NOMO-1 treated with DMSO at 0.1 percent for 48 hours (cell line): ENCODE data around the gene PARK7.
"Not testable (repeated sequence)": the region's sequence is repeated elsewhere in the genome, so short reads cannot be mapped to it uniquely, and the experiment has no call there.

Experiments
- DNase-seq: peaks from one replicate; lab custom pipeline; 2025; ENCODE audit not compliant: unreplicated experiment; lab: John Stamatoyannopoulos, UW

The PARK7 gene

DNA sequence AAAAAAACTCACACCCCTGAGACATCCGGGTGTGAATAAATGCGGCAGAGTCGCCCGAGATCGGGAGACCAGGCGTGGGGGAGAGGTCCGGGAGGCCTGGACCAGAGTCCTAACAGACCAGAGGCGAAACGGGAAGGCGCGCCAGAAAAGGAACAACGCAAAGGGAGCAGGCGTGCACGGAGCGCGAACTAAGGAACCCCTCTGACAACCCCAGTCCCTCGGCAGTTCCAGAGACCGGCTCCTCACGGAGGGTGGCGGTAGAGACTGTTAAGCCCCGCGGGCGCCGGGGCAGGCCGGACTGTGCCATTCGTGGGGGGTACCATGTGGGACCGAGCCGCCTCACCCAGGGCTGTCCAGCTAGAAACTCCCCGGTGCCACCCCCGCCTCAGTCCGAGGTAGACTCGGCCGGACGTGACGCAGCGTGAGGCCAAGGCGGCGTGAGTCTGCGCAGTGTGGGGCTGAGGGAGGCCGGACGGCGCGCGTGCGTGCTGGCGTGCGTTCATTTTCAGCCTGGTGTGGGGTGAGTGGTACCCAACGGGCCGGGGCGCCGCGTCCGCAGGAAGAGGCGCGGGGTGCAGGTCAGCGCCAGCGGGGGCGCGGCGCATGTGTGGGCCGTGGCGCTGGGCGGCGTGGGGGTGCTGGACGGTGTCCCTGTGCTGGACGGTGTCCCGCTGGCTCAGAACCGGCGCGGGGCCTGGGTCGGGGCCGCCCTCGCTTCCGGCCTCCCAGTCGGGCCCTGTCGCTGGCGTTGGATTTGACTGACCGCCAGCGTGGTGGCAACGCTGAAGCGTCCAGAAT lies at the start of gene PARK7:
Gene PARK7 (plus strand): TSS at position 496 of the 798 bp plus-strand sequence. CDS start 1,075 bp downstream, outside the sequence.
- DNase-seq: peak; percentile 99

GRCh38 chr1:7912145-7912544 lies 49.4 kb upstream of the PARK7 start:
- no peak for DNase-seq

DNA sequence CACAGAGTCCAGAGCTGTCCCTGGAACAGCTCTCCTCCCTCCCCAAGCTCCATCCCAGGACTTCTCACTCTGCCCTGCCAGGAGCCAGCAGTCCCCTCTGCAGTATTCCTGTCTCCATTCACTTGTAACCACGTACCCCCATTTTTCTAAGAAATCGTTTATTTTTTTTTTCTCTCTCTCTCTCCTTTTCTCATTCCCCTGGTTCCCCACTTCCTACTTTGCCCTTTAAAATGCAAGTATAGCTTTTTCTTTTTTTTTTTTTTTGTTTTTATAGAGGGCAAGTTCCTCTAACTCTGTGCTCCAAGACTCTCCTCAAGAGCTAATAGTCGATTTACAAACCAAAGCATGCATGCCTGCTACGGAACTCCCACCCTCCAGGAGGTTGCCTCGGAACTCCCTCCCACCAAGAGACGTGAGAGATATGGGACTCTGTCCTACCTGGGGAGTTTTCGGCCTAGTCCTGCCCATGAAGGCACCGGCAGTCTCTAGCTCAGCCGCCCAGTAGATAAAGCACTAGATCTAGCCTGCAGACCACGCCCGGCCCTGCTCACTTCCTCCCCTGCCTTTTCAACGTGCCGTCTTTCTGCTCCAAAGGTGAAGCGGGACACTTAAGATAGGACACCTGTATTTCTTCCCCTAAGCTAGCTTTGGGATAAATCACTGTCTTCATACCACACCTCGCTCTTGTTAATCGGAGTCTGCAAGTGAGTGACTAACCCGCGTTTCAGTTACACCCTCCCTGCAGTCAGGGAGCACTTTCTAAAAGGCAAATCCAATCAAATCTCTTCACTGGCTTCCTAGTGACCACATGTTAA lies 48.6 kb upstream of the PARK7 start:
- DNase-seq: peak; percentile 65

DNA sequence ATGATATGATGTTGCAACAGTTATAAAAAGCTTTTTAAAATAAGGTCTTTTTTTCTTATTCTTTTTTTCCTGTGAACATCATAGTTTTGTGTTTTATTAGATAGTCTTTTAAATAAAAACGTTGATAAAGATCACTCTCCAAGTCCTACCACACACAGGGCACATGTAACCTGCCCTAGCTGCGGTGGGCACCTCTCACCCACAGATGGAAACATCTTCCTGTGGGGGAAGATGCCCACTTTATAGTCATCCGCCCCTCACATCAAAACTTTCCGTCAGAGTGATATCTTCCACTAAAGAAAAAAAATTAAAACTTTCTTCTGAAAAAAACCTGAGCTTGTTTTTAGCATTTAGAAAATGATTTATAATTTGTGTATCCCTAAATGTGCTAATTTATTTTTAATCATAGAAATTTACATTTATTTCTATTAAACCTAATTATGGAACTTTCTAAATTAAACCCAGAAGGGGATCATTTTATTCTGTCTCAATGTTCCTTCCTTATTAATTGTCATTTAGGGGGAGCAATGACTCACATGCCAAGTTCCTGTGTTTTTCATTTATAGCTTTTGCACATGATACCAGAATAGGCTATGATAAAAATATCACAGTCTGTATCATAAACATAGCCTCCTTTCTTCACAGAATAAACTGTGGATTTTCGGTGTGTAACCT lies 45.5 kb upstream of the PARK7 start:
- no peak for DNase-seq

DNA sequence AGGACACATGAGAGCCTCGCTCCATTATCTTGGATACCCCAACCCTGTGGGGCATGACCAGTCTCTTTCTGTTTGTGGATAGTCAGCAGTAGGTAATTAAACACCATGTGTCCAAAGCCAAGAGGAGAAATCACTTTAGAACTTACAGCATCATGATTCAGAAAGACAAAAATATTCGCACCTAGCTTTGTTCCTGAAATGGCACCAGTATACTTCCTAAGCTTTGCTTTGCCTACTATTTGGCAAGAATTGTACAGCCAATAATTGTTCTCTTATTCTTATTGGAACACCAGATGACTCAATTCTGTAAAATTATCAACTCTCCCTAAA lies 45.0 kb upstream of the PARK7 start:
- no peak for DNase-seq

DNA sequence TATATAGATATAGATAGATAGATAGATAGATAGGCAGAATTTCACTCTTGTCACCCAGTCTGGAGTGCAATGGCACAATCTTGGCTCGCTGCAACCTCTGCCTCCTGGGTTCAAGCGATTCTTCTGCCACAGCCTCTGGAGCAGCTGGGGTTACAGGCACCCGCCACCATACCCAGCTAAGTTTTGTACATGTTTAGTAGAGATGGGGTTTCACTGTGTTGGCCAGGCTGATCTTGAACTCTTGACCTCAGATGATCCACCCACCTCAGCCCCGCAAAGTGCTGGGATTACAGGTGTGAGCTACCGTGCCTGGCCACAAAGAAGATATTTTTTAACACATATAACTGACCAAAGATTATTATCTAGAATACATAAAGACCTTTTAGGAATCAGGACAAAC lies 43.5 kb upstream of the PARK7 start:
- DNase-seq: not testable (repeated sequence)

DNA sequence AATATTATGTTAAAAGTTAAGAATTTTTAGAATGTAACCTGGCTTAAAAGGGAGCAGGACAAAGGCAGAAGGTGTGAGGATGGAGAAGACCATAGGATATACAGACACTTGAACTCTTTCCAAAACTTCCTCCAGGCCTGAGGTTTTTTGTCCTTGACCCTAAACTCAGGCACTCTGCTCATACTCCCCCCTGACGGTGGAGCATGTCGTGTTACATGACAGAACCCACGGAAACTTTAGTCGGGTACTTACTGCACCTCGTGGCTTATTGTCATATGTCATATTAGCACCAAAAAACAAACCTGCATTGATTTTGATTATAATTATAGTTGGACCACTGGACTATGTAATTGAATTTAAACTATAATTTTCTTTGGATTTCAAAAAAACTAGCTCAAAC lies 41.6 kb upstream of the PARK7 start:
- no peak for DNase-seq

GRCh38 chr1:7921796-7922195 lies 39.7 kb upstream of the PARK7 start:
- no peak for DNase-seq

GRCh38 chr1:7922301-7922700 lies 39.2 kb upstream of the PARK7 start:
- DNase-seq: no peak

DNA sequence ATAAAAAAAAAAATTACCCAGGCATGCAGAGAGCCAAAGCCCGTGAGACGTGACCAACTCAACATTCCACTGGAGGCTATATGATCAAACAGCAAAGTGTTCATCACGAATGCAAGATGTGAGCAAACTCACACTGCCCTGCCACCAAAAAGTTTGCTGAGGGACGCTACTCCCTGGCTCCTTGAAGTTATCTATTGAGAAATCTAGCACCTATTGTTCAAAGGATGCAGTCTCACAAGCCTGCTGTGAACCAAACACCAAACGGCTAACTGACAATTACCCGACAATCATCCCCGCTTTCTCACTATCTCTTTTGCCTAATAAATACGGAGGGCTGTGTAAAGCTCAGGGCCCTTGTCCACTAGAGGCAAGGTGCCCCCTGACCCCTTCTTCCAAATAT lies 34.5 kb upstream of the PARK7 start:
- not testable (repeated sequence) for DNase-seq

- no peak for DNase-seq
These were observed 33.3 kb upstream of the PARK7 start for GRCh38 chr1:7928247-7928646.

DNA sequence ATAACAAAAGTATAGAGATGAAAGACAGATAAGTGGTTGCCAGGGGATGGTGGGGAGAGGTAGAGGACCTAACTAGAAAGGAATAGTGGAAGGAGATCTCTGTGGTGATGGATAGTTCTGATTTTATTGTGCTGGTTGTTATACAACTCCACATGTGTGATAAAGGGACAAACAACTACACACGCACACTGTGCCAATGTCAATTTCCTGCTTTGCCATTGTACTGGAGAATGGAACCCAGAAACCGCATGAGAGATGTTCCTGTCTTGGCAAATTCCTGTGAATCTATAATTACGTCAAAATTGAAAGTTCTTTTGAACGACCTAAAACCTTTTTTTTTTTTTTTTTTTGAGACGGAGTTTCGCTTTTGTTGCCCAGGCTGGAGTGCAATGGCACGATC lies 31.9 kb upstream of the PARK7 start:
- no peak for DNase-seq

DNA sequence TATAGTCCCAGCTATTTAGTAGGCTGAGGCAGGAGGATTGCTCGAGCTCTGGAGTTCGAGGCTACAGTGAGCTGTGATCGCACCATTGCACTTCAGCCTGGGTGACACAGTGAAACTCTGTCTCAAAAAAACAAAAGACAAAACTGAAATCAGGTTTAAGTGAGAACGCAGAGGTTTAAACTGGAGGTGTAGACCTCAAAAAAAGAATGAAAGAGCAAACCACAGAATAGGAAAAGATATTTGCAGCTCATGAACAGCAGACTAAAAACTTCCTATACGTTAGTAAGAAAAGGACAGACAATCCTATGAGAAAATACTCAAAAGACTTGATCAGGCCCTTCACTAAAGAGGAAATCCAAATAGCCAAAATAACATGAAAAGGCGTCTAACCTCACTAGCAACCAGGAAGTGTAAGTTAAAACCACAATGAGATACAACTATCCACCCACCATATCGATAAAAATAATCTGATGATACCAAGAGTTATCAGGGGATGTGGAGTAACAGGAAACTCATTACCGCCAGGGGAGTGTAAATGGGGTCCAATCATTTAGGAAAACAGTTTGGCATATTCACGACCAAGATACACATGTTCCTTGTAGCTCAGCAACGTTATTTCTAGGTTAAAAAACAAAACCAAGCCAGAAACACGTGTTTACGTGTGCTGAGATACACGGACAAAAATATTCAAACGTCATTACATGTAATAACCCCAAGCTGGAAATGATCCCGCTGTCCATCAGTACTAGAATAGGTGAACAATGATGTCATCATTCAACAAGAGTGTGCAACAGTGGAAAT lies 30.7 kb upstream of the PARK7 start:
- peak; percentile 22 for DNase-seq

GRCh38 chr1:7931446-7931812 lies 30.1 kb upstream of the PARK7 start:
- no peak for DNase-seq

- DNase-seq: no peak
These were observed 28.9 kb upstream of the PARK7 start for GRCh38 chr1:7932524-7933138.

DNA sequence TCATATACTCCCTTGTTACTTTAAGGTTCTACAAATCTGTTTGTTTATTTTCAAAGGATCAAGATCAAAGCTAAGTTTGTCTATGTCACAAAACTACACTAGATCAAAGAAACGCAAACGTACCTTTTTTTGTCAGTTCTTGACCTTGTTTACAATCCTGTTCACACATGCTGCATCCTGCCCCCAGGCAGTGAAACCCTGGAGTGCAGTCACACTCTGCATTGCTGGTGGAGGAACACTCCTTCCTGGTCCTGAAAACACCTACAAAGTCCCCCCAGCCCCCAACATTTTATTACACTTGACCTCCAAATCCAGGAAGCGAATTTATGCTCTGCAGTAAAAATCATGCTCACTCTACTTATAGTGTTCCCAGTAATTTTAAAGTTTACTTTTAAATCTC lies 23.4 kb upstream of the PARK7 start:
- no peak for DNase-seq

- no peak for DNase-seq
These were observed 21.5 kb upstream of the PARK7 start for GRCh38 chr1:7940034-7940433.

DNA sequence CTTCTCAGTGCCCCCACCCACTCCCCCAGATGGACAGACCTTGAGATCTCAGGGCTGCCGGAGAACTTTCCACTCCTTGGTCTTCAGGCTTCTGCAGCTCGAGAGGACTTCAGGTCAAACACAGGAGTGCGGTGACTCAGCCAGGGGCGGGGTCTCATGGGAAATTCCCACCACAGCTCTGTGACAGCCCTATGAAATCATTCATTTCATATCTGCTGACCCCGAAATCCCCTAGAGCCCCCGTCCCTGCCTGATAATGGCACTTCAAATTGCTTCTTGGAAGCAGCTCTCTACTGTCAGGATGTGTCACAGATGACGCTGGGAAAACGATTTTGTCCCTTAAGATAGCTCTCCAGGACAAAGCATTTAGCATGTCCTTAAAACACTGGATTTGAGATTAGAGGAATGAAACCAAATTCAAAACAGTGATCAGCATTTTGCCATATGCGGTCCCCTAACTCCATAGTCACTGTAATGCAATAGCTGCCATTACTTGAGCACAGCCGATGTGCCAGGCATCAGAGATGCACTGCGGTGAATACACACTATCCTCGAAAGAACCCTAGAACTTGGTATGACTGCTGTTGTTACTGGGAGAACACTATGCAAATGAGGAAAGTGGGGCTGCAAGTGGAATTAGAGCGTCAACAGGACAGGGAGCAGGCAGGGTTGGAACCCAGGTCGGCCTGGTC lies 20.6 kb upstream of the PARK7 start, which contains the start of gene TNFRSF9:
Gene TNFRSF9 (minus strand): TSS at position 95 of the 692 bp plus-strand sequence. CDS start 845 bp downstream, outside the sequence.
- no peak for DNase-seq

DNA sequence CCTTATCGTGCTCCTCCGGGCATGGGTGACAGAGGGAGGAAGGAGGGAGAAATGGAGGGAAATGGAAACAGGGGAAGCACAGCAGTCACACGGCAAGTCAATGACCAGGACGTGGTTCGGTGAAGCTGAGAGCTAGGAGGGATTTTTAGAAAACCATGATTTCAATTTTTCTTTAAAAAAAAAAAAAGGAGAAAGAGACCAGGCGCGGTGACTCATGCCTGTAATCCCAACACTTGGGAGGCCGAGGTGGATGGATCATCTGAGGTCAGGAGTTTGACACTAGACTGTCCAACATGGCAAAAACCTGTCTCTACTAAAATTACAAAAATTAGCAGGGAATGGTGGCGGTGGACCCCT lies 20.1 kb upstream of the PARK7 start:
- DNase-seq: no peak
